Gastroesophageal sphincter (tissue), 3 donors: Measurements from ENCODE around the gene ZEB1.

Experiments used
- CTCF ChIP-seq, 4 experiments: fragments of 200-600 bp in 2 of 4; fragments of 450-650 bp in 2 of 4; sonication (generic) in 1 of 4; IDR thresholded peaks; one replicate each; pipeline ENCODE4 v1.5.1; 2017 to 2019; ENCODE audit warnings: antibody characterized with exemption in 4 of 4, mild to moderate bottlenecking in 2 of 4, moderate library complexity in 2 of 4
- EP300 ChIP-seq: sonication (generic); formaldehyde crosslinking; IDR thresholded peaks from one replicate; pipeline ENCODE4 v1.6.1; 2017; ENCODE audit warnings: antibody characterized with exemption, mild to moderate bottlenecking
- POLR2A ChIP-seq, 2 donors: fragments of 450-650 bp; IDR thresholded peaks; one replicate each; pipeline ENCODE4 v1.6.1; 2017; ENCODE audit warnings: antibody characterized with exemption in 2 of 2, mild to moderate bottlenecking in 2 of 2, moderate library complexity in 1 of 2
- POLR2AphosphoS5 ChIP-seq: sonication (generic); formaldehyde crosslinking; IDR thresholded peaks from one replicate; pipeline ENCODE4 v1.6.1; 2017; ENCODE audit warnings: antibody characterized with exemption

- TF ChIP-seq POLR2A (IDR thresholded peaks at IDR 0.05) = no peak
- no peak for TF ChIP-seq CTCF (IDR thresholded peaks at IDR 0.05)
- TF ChIP-seq POLR2AphosphoS5 = no peak
- TF ChIP-seq EP300 = no peak
These were observed 78.8 kb downstream of the ZEB1 start for GRCh38 chr10:31397852-31398251.
